Ishikawa (cell line): Measurements from ENCODE around the gene IFRD2.

Experiments used
- CEBPB ChIP-seq: IDR thresholded peaks from 2 replicates; pipeline ENCODE4 v1.6.1; 2012
- CREB1 ChIP-seq: IDR thresholded peaks from 2 replicates; pipeline ENCODE4 v1.6.1; 2012; ENCODE audit warnings: low read depth
- EGR1 ChIP-seq: IDR thresholded peaks from 2 replicates; pipeline ENCODE4 v1.6.1; 2012
- EP300 ChIP-seq: IDR thresholded peaks from 2 replicates; pipeline ENCODE4 v1.6.1; 2012; ENCODE audit warnings: borderline replicate concordance
- FOXM1 ChIP-seq: IDR thresholded peaks from 2 replicates; pipeline ENCODE4 v1.6.1; 2012; ENCODE audit warnings: low read depth, borderline replicate concordance
- MAX ChIP-seq: IDR thresholded peaks from 2 replicates; pipeline ENCODE4 v1.6.1; 2012
- NFIC ChIP-seq: IDR thresholded peaks from 2 replicates; pipeline ENCODE4 v1.6.1; 2012
- RAD21 ChIP-seq: IDR thresholded peaks from 2 replicates; pipeline ENCODE4 v1.6.1; 2012; ENCODE audit warnings: low read depth
- REST ChIP-seq: IDR thresholded peaks from 2 replicates; pipeline ENCODE4 v1.6.1; 2012; ENCODE audit warnings: low read depth, mild to moderate bottlenecking
- TAF1 ChIP-seq: IDR thresholded peaks from 2 replicates; pipeline ENCODE4 v1.6.1; 2012; ENCODE audit warnings: low read depth, mild to moderate bottlenecking
- TCF12 ChIP-seq: IDR thresholded peaks from 2 replicates; pipeline ENCODE4 v1.6.1; 2012; ENCODE audit warnings: low read depth
- TEAD4 ChIP-seq: IDR thresholded peaks from 2 replicates; pipeline ENCODE4 v1.6.1; 2012
- USF1 ChIP-seq: IDR thresholded peaks from 2 replicates; pipeline ENCODE4 v1.6.1; 2012
- YY1 ChIP-seq: IDR thresholded peaks from 2 replicates; pipeline ENCODE4 v1.6.1; 2012; ENCODE audit warnings: low read depth
- ZBTB7A ChIP-seq: IDR thresholded peaks from 2 replicates; pipeline ENCODE4 v1.6.1; 2012; ENCODE audit warnings: low read depth

IFRD2 gene

GRCh38 chr3:50314816-50315215 is 22.6 kb upstream of the IFRD2 start:
- no peak for TF ChIP-seq NFIC
- no peak for TF ChIP-seq RAD21
- TF ChIP-seq FOXM1 = no peak
- TF ChIP-seq YY1 = no peak
- TF ChIP-seq TCF12 = no peak
- TF ChIP-seq MAX = no peak
- TF ChIP-seq TEAD4 = no peak

- no peak for TF ChIP-seq CEBPB
- TF ChIP-seq TAF1 = no peak
- TF ChIP-seq EGR1 = no peak
- no peak for TF ChIP-seq MAX
- TF ChIP-seq FOXM1 = no peak
- no peak for TF ChIP-seq YY1
- no peak for TF ChIP-seq REST
- TF ChIP-seq NFIC = no peak
- no peak for TF ChIP-seq EP300
- TF ChIP-seq ZBTB7A = no peak
- no peak for TF ChIP-seq RAD21
- no peak for TF ChIP-seq TCF12
- TF ChIP-seq USF1 = no peak
Measured at GRCh38 chr3:50314342-50314741, 22.1 kb upstream of the IFRD2 start.

- TF ChIP-seq TAF1 (no peak), TEAD4 (no peak), EP300 (no peak), FOXM1 (no peak), REST (no peak), NFIC (no peak), YY1 (no peak), RAD21 (no peak), MAX (no peak)
Measured at GRCh38 chr3:50304601-50305000, 12.4 kb upstream of the IFRD2 start.

- TF ChIP-seq TCF12 (no peak), RAD21 (peak; percentile 45), EP300 (no peak), EGR1 (no peak), YY1 (no peak), USF1 (no peak), CREB1 (no peak), CEBPB (no peak), ZBTB7A (peak; percentile 44; the same call in 1 of the 2 replicates), FOXM1 (no peak), REST (no peak), NFIC (no peak), MAX (no peak), TEAD4 (no peak), TAF1 (no peak)
Measured at GRCh38 chr3:50303013-50303815, 11.0 kb upstream of the IFRD2 start, which contains the start of gene HYAL1. Gene HYAL1, minus strand, starts transcription at chr3:50303574. Its CDS starts 618 bp downstream, at chr3:50302956.
